Measurements from ENCODE around the gene NEBL. TPM values are rescaled to one million over a fixed set of nuclear protein-coding genes. Genes with fewer than 3 reads are reported as not detected.

Gene NEBL
- total and polyA plus RNA-seq, 2 donors from 2014 or later: 13.8 to 21.2 TPM

DNA sequence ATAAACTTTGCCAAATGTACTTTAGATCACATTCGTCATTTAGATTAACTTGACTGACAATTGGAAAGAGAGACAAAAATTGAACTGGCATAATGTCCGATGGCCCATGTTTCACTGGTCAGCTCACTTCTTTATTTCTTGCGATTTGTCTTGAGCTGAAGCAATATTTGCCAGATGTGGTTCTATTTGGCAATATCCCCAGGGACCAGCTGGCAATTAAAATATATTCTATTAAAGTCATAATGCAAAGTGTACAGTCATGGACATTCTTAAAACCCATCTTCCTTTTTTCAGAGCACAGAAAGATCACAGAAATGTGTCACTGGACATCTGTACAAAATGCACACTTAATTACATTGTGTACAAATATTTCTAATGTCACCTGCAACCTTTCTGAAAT lies 26.3 kb downstream of the NEBL start:
- Histone ChIP-seq H3K9ac (ENCODE audit: low read length in 3 of 3) (no peak overlapping the region), H3K27me3 (ENCODE audit: control insufficient read depth, insufficient read depth, low read length) (no peaks in the 10 kb centered on the region), H3K4me1 (ENCODE audit: control insufficient read depth in 2 of 3, insufficient read depth in 2 of 3, low read depth in 1 of 3, low read length in 3 of 3) (no peaks in the 10 kb centered on the region), H3K4me3 (ENCODE audit: low read length in 3 of 3) (no peak overlapping the region), H3K9me3 (ENCODE audit: control insufficient read depth in 2 of 3, insufficient read depth in 1 of 3, low read length in 3 of 3) (no peaks in the 10 kb centered on the region), H3K36me3 (ENCODE audit: control insufficient read depth in 2 of 3, insufficient read depth in 3 of 3, low read length in 3 of 3) (peaks cover 0 to 2% (median 0%) of the 10 kb centered on the region in 3 donors), H3K27ac (ENCODE audit: low read depth in 2 of 2, low read length in 2 of 2) (no peak overlapping the region)
- intact Hi-C loops (cut with DNase I): no loop called here
- DNase-seq: no peak
- no peak for TF ChIP-seq CTCF (IDR thresholded peaks at IDR 0.05; ENCODE audit: borderline replicate concordance, extremely low read depth, insufficient read depth)
- FAIRE-seq: no peak

DNA sequence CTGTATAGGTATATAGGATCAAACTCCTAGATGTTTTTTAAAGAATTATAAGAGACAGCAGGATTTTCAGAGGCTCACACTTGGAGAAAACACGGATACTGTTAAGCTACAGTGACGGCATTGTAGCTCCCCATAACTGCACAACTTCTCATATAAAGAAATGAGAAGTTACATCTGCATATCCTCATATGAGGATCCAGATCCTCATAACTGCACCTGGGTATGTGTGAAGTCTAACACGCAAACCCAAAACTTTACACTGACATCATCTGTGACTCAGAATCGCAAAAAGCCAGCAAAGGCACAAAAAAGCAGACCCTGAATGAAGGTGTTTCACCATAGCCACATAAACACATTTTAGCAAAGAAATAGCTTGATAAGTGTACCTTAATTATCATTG lies 34.1 kb downstream of the NEBL start:
- H3K36me3 ChIP-seq (ENCODE audit: control insufficient read depth in 2 of 3, insufficient read depth in 3 of 3, low read length in 3 of 3): no peaks in the 10 kb centered on the region
- intact Hi-C loops (cut with DNase I): no loop called here
- H3K4me3 ChIP-seq (ENCODE audit: low read length in 3 of 3): no peak overlapping the region
- FAIRE-seq: no peak
- no peak for DNase-seq
- no peak overlapping the region for H3K9ac ChIP-seq (ENCODE audit: low read length in 3 of 3)
- no peak for TF ChIP-seq CTCF (IDR thresholded peaks at IDR 0.05; ENCODE audit: borderline replicate concordance, extremely low read depth, insufficient read depth)
- no peaks in the 10 kb centered on the region for H3K9me3 ChIP-seq (ENCODE audit: control insufficient read depth in 2 of 3, insufficient read depth in 1 of 3, low read length in 3 of 3)
- H3K4me1 ChIP-seq (ENCODE audit: control insufficient read depth in 2 of 3, insufficient read depth in 2 of 3, low read depth in 1 of 3, low read length in 3 of 3): no peaks in the 10 kb centered on the region
- H3K27ac ChIP-seq (ENCODE audit: low read depth in 2 of 2, low read length in 2 of 2): no peak overlapping the region
- H3K27me3 ChIP-seq (ENCODE audit: control insufficient read depth, insufficient read depth, low read length): no peaks in the 10 kb centered on the region

- peak in 2 of 5 donors; percentile 62 to 64 for DNase-seq
- FAIRE-seq: peak; percentile 97
- intact Hi-C loops (cut with DNase I): loop anchor here (5.0 kb wide), 1 partner anchor 409 kb away; no protein-coding TSS in a partner anchor
Measured at GRCh38 chr10:20858292-20859124, 38.6 kb downstream of the NEBL start.

More at GRCh38 chr10:20858292-20859124, 38.6 kb downstream of the NEBL start:
- H3K4me1 ChIP-seq (ENCODE audit: control insufficient read depth in 2 of 3, insufficient read depth in 2 of 3, low read depth in 1 of 3, low read length in 3 of 3): no peaks in the 10 kb centered on the region
- H3K36me3 ChIP-seq (ENCODE audit: control insufficient read depth in 2 of 3, insufficient read depth in 3 of 3, low read length in 3 of 3): no peaks in the 10 kb centered on the region
- H3K9me3 ChIP-seq (ENCODE audit: control insufficient read depth in 2 of 3, insufficient read depth in 1 of 3, low read length in 3 of 3): no peaks in the 10 kb centered on the region
- no peak overlapping the region for H3K4me3 ChIP-seq (ENCODE audit: low read length in 3 of 3)
- no peak overlapping the region for H3K27ac ChIP-seq (ENCODE audit: low read depth in 2 of 2, low read length in 2 of 2)
- no peak for TF ChIP-seq CTCF (IDR thresholded peaks at IDR 0.05; ENCODE audit: borderline replicate concordance, extremely low read depth, insufficient read depth)
- no peaks in the 10 kb centered on the region for H3K27me3 ChIP-seq (ENCODE audit: control insufficient read depth, insufficient read depth, low read length)
- H3K9ac ChIP-seq (ENCODE audit: low read length in 3 of 3): no peak overlapping the region
